ENCODE data around the gene ERFL. TPM values are rescaled to one million over a fixed set of nuclear protein-coding genes. Genes with fewer than 3 reads are reported as not detected.
A peak's percentile ranks its signal among the peaks of the same experiment; 100 is the strongest.

ERFL gene
- total RNA-seq, 2 donors from 2014 or later = not detected

GRCh38 chr19:41968751-41969595 lies 40.7 kb upstream of the ERFL start:
- Histone ChIP-seq H3K36me3 (peaks cover 48% of the 10 kb centered on the region), H3K27me3 (no peaks in the 10 kb centered on the region)
- DNase-seq (ENCODE audit: low spot score) = no peak

GRCh38 chr19:41967054-41967783 lies 39.0 kb upstream of the ERFL start:
- no peaks in the 10 kb centered on the region for H3K27me3 ChIP-seq
- no peaks in the 10 kb centered on the region for H3K9me3 ChIP-seq
- H3K36me3 ChIP-seq = peaks cover 47% of the 10 kb centered on the region
- H3K4me3 ChIP-seq = no peak overlapping the region
- no peak for TF ChIP-seq CTCF (IDR thresholded peaks at IDR 0.05)
- no peak overlapping the region for H3K27ac ChIP-seq
- no peaks in the 10 kb centered on the region for H3K4me1 ChIP-seq
- no peak for DNase-seq (ENCODE audit: low spot score)

More at GRCh38 chr19:41968751-41969595, 40.7 kb upstream of the ERFL start:
- no peak overlapping the region for H3K4me3 ChIP-seq
- no peak for TF ChIP-seq CTCF (IDR thresholded peaks at IDR 0.05)
- no peak overlapping the region for H3K27ac ChIP-seq
- H3K9me3 ChIP-seq = no peaks in the 10 kb centered on the region
- no peaks in the 10 kb centered on the region for H3K4me1 ChIP-seq

- no peak for DNase-seq (ENCODE audit: low spot score)
- Histone ChIP-seq H3K27me3 (no peaks in the 10 kb centered on the region), H3K4me1 (no peaks in the 10 kb centered on the region), H3K27ac (no peak overlapping the region), H3K36me3 (peaks cover 34% of the 10 kb centered on the region), H3K9me3 (no peaks in the 10 kb centered on the region), H3K4me3 (no peak overlapping the region)
- no peak for TF ChIP-seq CTCF (IDR thresholded peaks at IDR 0.05)
Observed at GRCh38 chr19:41965106-41965505, 36.9 kb upstream of the ERFL start.

- no peaks in the 10 kb centered on the region for H3K36me3 ChIP-seq
- TF ChIP-seq CTCF (IDR thresholded peaks at IDR 0.05) = no peak
- H3K27me3 ChIP-seq = no peaks in the 10 kb centered on the region
- H3K4me1 ChIP-seq = peaks cover 0 to 19% of the 10 kb centered on the region in 2 donors
- no peak overlapping the region for H3K4me3 ChIP-seq
- DNase-seq (ENCODE audit: low spot score) = no peak
- no peak overlapping the region for H3K27ac ChIP-seq
- H3K9me3 ChIP-seq = no peaks in the 10 kb centered on the region
Observed at GRCh38 chr19:41960973-41961372, 32.7 kb upstream of the ERFL start.

- DNase-seq (ENCODE audit: low spot score) = peak; percentile 90
- Histone ChIP-seq H3K36me3 (no peaks in the 10 kb centered on the region), H3K27ac (peak within 1 kb of the TSS; percentile 90 to 96), H3K27me3 (no peaks in the 10 kb centered on the region), H3K9me3 (no peaks in the 10 kb centered on the region), H3K4me1 (peaks cover 0 to 19% of the 10 kb centered on the region in 2 donors), H3K4me3 (peak within 1 kb of the TSS; percentile 67 to 99)
- peak in 1 of 2 donors; percentile 24 for TF ChIP-seq CTCF (IDR thresholded peaks at IDR 0.05)
Observed at GRCh38 chr19:41959056-41960053, 31.1 kb upstream of the ERFL start, which contains the start of gene RABAC1. Gene RABAC1 (minus strand): TSS chr19:41959321. CDS start chr19:41959292, 29 bp downstream.

Data from right atrium auricular region (tissue), 2 donors.